Activated CD4-positive, CD25-positive, alpha-beta regulatory T cell treated with anti-CD3 and anti-CD28 coated beads, Interleukin-2, amount 50 U/mL, for 72 hours (primary cell): Measurements from ENCODE around the gene SYNDIG1.

ENCODE experiments used
- DNase-seq: peaks from one replicate; pipeline ENCODE4 v3.0.0; 2021

SYNDIG1 gene

DNA sequence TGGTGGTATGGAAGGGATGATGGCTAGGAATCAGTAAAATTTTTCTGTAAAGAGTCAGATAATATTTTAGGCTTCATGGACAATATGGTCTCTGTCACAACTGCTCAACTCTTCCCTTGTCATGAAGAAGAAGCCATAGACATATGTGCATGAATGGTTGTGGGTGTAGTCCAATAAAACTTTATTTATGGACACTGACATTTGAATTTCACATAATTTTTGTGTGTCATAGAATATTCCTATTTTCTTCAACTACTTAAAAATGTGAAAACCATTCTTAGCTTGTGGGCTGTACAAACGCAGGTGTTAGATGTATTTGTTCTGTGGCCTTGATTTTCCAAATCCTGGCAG, 59.9 kb downstream of the SYNDIG1 start:
- no peak for DNase-seq

GRCh38 chr20:24530131-24530680, 60.8 kb downstream of the SYNDIG1 start:
- DNase-seq = no peak

DNA sequence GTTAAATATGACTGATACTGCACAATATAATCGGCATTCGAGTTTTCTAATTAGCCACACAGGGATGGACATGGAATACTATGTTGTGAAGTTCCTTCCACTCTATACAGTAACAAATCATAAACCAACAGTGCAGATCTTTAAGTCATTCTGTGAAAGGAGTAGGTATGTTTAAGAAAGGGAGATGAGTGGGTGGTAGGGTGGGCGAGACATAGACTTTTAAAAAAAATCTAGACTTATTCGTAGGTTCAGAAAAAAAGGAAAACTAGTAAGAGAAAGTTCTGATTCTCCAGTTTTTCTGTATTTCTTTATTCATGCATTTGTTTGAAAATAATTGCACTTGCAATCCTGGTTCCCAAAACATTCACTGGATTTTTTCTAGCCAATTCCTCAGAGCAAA, 61.8 kb downstream of the SYNDIG1 start:
- DNase-seq = no peak

DNA sequence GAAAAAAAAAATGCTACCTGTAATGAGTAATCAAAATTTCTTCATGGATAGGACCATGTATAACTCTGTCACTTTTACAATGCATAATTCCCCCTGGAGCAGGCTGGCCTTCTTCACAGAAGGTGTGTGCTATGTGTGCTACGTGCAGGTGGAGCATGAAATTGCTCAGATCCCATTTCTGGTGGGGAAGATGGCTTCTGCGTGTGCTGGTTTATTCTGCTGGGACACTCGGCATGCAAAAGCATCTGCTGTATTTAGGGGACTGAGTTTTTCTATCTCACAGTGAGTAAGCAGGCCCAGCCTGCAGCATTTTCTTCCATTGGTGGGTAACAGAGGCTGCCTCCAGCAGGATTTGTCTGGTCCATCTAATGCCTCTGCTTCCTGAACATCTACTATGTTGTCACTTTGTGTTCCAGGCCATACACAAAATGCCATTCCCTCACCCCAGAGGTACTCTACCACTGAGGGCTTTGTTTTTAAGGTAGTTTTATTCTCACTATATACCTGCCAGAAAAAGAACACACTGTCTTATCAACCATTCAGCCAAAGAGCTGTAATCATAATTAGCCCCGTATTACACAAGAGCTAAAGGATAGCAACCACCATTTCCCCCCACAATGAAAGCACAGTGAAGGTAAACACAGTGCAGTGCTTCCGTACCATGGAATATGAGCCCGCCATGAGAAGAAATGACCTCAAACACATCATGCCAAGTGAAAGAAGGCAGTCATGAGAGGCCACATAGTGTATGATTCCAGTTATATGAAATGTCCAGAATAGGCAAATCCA, 62.4 kb downstream of the SYNDIG1 start:
- DNase-seq = no peak

DNA sequence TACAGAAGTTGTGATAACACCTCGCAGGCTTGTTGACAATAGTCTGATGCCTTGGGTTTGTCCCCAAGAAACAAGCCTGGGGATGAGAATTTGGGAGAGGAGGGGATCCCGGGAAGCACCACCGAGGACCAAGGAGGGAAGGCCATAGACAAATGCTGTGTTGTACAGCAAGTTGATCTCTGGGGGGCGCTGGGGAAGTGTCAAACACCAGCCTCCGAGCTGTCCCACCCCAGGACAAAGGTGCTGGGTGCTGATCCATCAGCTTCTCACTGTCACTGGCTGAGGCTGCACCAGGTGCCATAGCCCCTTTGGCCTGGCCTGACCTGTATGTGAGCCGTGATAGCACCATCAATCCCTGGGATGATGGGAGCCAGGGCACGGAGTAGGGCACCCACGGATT, 64.0 kb downstream of the SYNDIG1 start:
- DNase-seq = no peak

DNA sequence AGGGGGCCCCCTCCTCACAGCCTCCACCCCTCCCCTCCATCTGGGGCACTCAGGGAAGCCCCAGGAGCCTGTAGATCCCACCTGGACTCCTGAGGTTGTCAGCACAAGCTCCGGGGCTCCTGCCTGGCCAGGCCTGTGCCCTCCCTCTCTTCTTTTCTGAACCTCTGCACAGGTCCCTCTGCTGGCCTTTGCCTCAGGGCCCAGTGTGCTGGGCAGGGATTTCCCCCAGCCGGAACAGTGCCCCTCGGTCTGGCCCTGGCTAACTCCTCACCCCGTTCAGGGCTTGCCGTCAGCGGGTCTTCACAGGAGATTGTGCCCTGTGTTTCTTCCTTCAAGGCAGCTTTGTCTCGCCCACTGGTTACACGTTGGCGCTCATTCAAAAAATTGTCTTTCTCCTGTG, 64.9 kb downstream of the SYNDIG1 start:
- DNase-seq = no peak

DNA sequence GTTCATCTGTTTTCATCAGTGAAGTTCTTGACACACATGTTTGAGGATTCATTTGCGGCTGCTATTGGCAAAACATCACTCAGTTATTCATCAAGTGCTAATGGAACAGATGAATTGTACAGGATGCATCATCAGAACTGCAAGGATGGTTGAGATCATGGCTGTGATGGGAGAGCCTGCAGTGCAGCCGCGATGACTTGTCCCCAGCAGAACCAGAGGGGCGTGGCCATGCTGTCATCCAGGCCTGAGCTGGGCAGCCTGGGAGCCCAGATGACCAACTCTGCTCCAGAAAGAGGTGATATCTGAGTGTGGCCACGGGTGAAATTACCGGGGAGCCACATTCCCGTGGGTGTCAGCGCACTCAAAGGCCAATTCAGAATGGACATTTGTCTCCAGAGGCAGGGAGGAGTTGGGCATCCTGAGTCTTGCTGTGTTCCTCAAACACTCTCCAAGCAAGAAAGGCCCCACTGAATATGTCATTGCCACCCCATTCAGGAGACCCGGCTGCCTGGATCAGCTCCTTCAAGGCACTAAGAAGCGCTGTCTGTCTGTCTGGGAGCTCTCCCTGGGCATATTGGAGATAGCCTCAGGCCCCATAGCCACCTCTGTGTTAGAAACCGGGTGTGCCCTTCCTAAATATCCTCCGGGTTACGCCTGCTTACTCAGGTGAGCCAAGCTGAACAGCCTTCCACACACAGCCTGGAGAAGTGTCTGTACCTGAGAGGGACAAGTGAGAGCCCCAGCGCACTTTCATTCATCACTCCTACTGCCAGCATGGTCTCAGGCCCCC, 66.7 kb downstream of the SYNDIG1 start:
- DNase-seq = no peak

DNA sequence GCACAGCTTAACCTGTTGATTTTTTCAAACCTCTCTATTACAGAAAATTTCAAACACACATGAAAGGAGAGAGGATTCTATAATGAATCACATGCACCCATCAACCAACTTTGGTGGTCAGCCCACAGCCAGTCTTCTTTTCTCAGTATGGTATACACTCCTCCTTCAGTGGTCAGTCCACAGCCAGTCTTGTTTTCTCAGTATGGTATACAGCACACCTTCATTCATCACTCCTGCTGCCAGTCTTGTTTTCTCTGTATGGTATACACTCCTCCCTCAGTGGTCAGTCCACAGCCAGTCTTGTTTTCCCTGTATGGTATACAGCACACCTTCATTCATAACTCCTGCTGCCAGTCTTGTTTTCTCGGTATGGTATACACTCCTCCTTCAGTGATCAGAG, 67.8 kb downstream of the SYNDIG1 start:
- DNase-seq = no peak

- DNase-seq = no peak
These were observed 73.3 kb downstream of the SYNDIG1 start for GRCh38 chr20:24542721-24543120.

DNA sequence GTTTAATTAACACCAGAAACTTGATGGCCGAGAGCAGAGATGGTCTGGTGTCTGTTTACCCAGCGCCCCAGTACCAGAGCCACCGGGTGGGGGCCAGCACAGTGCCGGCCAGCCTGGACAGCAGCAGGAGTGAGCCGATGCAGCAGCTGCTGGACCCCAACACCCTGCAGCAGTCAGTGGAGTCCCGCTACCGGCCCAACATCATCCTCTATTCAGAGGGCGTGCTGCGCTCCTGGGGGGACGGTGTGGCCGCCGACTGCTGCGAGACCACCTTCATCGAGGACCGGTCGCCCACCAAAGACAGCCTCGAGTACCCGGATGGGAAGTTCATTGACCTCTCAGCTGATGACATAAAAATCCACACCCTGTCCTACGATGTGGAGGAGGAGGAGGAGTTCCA, 73.7 kb downstream of the SYNDIG1 start:
- no peak for DNase-seq

- DNase-seq = no peak
These were observed 74.3 kb downstream of the SYNDIG1 start for GRCh38 chr20:24543741-24544140.

- DNase-seq = no peak
These were observed 74.9 kb downstream of the SYNDIG1 start for GRCh38 chr20:24544371-24544770.

DNA sequence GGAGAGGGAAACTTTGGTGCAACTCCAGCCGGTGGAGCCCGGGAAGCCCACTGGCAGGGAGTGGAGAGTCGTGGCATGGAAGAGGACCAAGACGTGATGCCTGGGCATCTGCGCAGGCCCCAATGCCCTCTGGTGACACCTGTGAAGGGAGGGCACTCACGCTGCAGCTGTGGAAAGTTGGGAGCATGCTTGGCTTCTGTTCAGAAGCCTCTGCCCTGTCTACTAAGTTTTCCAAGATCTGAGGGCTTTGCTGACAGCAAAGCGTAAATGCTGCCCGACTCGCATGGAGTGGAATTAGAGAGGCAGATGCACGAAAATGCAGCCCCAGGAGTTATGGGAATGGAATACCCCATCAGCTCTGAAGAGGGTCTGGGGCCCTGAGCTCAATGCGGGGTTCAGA, 75.7 kb downstream of the SYNDIG1 start:
- DNase-seq = no peak

- DNase-seq = no peak
These were observed 76.9 kb downstream of the SYNDIG1 start for GRCh38 chr20:24546232-24546892.

DNA sequence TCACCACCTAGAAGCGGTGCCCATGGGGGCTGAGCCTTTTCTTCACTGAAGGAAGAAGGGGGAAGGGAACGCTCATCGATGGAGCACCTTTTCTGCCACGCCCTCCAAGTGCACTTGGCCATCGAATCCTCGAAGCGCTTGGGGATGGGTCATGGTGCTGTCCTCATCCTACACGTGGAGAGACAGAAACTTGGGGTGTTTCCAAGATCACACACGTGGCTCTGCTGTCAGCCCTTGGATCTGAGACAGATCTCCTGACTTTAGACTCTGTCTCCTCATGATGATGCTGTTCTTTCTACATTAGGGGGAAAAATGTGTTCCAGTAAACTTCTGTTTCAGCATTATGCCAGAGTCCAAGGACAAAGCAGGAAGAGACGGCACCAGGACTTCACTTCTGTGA, 78.5 kb downstream of the SYNDIG1 start:
- DNase-seq = no peak

DNA sequence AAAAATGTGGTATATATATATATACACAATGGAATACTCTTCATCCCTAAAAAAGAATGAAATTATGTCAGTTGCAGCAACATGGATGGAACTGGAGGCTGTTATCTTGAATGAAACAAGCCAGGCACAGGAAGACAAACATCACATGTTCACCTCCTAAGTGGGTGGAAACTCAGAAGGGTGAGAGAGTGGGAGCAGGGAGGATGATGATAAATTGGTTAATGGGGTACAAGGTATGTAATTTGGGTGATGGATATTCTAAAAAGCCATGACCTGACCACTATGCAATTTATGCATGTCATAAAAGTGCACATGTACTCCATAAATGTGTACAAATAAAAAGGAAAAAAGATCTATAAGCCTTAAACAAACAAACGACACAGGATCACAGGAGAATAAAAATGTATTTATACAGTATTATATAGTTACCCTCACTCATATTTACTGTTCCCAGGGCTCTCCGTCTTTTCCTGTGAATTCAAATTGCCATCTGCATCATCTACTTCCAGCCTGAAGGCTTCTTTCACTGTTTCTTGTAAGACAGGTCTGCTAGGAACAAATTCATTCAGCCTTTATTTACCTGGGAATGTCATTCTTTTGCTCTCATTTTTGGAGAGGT, 89.8 kb downstream of the SYNDIG1 start:
- DNase-seq = no peak

DNA sequence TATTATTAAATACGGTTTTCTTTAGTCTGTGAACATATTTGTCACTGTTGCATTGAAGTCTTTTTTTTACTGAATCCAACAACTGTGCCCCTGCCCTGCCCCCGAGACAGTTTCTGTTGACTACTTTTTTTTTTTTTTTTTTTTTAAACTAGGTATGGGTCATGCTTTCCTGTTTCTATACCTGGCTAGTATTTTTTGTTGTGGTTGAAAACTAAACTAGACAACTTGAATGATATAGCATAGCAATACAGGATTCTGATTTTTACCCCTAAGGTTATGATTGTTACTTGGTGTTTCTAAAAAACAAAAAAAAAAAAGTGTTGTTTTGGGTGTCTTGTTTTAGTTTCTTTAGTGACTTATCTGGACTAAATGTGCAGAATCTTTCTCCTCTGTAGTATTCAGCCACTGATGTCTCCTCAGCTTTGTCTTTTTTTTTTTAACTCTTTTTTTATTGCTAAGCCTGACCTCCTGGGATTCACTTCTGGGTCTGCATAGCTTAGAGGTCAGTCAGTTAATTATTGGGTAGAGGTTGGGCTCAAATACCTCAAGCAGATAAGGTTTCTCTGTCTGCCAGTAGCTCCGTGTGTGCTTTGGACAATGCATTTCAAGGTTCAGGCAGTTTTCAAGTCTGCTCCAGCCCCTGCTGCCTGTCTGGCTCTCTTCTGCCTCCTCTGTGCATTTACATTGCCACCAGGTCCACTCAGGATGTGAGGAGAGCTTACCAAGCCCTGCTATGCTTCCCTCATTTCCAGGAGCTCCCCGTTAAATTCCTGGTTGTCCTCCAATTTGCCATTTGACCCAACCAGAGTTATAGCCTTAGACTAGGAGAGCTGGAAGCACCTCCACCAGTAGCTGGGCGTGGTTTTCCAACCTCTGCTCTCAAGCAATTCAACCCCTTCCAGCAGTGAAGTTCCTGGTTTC, 91.4 kb downstream of the SYNDIG1 start:
- DNase-seq = no peak

DNA sequence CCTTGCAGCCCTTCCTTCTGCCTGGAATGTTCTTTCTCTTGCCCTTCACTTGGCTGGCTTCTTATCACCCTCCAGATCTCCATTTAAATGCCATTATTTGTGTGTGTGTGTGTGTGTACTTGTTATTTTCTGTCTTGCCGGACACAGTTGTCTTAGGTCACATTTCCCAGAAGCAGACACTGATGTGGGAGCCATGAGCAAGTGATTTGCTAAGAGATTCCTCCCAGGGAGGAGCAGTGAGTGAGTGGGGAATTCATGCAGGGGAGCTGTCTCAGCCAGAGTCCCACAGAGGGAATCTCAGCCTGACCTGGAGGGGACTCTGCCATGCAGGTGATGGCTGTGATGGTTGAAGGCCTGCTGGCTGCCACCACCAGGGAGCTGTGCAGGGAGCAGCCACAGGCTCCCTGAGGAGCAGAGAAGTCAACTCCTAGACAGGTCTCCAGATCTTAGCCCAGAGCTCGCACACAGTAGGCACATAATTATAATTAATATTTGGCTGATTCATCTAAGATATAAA, 96.5 kb downstream of the SYNDIG1 start:
- no peak for DNase-seq

DNA sequence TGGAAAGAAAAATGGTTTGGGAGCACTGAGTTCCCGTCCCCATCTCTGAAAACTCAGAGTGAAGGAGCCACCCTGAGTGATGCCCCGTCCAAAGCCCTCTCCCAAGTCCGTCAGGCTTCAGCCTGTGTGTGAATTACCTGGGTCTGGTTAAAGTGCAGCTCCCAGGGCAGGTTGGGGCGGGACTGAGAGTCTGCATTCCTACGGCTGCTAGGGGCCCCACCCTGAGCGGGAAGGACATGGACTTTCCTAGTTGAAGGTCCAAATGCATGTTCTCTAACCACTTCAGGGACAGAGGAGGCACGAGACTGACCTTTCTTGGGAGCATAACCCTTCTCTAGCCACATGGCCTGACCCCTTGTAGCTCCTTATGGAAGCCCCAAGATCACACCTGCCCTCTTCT, 97.2 kb downstream of the SYNDIG1 start:
- DNase-seq = no peak

GRCh38 chr20:24567508-24567907, 98.1 kb downstream of the SYNDIG1 start:
- no peak for DNase-seq

- no peak for DNase-seq
These were observed 99.4 kb downstream of the SYNDIG1 start for GRCh38 chr20:24568842-24569241.

GRCh38 chr20:24571159-24571558, 101.7 kb downstream of the SYNDIG1 start:
- no peak for DNase-seq
